Neural cell (in vitro differentiated cells): ENCODE measurements around the gene TSPAN17.

Source experiments
- EP300 ChIP-seq: fragments of 450-650 bp; conservative IDR thresholded peaks from 2 replicates; pipeline ENCODE4 v1.6.1; 2014; ENCODE audit warnings: antibody characterized with exemption, mild to moderate bottlenecking, moderate library complexity; ENCODE audit not compliant: poor library complexity, severe bottlenecking
- EZH2 ChIP-seq: fragments of 200-600, 300-800 bp; shearing (Covaris generic), sonication (generic); IDR thresholded peaks from 2 replicates; pipeline ENCODE4 v1.6.1; 2014; ENCODE audit warnings: antibody characterized with exemption, low read length, borderline replicate concordance, mild to moderate bottlenecking; ENCODE audit not compliant: insufficient read depth, poor library complexity, severe bottlenecking
- MXI1 ChIP-seq: fragments of 450-650 bp; conservative IDR thresholded peaks from 2 replicates; pipeline ENCODE4 v1.6.1; 2014; ENCODE audit warnings: antibody characterized with exemption, mild to moderate bottlenecking; ENCODE audit not compliant: poor library complexity, severe bottlenecking
- RAD21 ChIP-seq: fragments of 450-650 bp; conservative IDR thresholded peaks from 2 replicates; pipeline ENCODE4 v1.6.1; 2014; ENCODE audit warnings: antibody characterized with exemption, mild to moderate bottlenecking, moderate library complexity
- TAF1 ChIP-seq: IDR thresholded peaks from 2 replicates; pipeline ENCODE4 v1.6.1; 2012; ENCODE audit warnings: low read depth
- TF ChIP-seq, protein P1 (sequence below): fragments of 450-650 bp; IDR thresholded peaks from 2 replicates; pipeline ENCODE4 v1.5.1; 2014; ENCODE audit warnings: antibody characterized with exemption, mild to moderate bottlenecking, moderate library complexity; ENCODE audit not compliant: poor library complexity, severe bottlenecking
- TF ChIP-seq, protein P2 (sequence below): IDR thresholded peaks from 2 replicates; pipeline ENCODE4 v1.6.1; 2012; ENCODE audit warnings: borderline replicate concordance

DNA sequence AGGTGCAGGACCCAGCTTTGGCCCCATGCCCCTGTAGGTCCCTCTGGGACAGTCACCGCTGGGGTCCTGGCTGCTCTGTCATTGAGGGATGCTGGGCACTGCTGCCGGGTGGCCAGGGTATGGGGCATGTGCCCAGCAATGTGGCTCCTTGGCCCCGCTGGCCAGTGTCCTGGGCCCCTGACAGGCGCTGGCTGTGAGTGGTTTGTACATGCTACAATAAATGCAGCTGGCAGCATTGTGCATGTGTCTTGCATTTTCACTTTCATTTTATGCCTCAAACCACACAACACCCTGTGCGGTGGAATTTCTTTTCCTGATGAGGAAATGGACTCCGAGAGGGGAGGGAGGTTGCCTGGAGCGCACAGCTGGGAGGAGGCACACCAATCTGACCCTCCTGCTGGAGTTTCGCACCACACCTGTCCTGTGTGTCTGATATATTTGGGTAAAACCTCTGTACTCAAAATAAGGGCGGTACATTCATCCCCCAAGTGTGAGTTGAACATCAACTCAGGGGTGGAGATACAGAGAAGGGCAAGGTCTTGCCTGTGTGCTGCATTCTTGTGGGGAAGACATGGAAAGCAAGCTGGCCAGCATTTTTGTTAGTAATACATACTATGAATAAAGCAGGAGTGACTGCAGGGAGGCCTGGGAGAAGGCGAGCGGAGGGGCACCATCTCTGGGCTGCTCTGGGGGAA lies 11.7 kb downstream of the TSPAN17 start:
- TF ChIP-seq, protein P1, sequence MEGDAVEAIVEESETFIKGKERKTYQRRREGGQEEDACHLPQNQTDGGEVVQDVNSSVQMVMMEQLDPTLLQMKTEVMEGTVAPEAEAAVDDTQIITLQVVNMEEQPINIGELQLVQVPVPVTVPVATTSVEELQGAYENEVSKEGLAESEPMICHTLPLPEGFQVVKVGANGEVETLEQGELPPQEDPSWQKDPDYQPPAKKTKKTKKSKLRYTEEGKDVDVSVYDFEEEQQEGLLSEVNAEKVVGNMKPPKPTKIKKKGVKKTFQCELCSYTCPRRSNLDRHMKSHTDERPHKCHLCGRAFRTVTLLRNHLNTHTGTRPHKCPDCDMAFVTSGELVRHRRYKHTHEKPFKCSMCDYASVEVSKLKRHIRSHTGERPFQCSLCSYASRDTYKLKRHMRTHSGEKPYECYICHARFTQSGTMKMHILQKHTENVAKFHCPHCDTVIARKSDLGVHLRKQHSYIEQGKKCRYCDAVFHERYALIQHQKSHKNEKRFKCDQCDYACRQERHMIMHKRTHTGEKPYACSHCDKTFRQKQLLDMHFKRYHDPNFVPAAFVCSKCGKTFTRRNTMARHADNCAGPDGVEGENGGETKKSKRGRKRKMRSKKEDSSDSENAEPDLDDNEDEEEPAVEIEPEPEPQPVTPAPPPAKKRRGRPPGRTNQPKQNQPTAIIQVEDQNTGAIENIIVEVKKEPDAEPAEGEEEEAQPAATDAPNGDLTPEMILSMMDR: no peak
- TF ChIP-seq, protein P2, sequence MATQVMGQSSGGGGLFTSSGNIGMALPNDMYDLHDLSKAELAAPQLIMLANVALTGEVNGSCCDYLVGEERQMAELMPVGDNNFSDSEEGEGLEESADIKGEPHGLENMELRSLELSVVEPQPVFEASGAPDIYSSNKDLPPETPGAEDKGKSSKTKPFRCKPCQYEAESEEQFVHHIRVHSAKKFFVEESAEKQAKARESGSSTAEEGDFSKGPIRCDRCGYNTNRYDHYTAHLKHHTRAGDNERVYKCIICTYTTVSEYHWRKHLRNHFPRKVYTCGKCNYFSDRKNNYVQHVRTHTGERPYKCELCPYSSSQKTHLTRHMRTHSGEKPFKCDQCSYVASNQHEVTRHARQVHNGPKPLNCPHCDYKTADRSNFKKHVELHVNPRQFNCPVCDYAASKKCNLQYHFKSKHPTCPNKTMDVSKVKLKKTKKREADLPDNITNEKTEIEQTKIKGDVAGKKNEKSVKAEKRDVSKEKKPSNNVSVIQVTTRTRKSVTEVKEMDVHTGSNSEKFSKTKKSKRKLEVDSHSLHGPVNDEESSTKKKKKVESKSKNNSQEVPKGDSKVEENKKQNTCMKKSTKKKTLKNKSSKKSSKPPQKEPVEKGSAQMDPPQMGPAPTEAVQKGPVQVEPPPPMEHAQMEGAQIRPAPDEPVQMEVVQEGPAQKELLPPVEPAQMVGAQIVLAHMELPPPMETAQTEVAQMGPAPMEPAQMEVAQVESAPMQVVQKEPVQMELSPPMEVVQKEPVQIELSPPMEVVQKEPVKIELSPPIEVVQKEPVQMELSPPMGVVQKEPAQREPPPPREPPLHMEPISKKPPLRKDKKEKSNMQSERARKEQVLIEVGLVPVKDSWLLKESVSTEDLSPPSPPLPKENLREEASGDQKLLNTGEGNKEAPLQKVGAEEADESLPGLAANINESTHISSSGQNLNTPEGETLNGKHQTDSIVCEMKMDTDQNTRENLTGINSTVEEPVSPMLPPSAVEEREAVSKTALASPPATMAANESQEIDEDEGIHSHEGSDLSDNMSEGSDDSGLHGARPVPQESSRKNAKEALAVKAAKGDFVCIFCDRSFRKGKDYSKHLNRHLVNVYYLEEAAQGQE: no peak
- no peak for TF ChIP-seq EZH2
- TF ChIP-seq TAF1: no peak
- no peak for TF ChIP-seq RAD21
- no peak for TF ChIP-seq MXI1
- TF ChIP-seq EP300: no peak
